Prostate gland (tissue), 2 donors: Measurements from ENCODE around the gene SLU7. TPM values are rescaled to one million over a fixed set of nuclear protein-coding genes. Genes with fewer than 3 reads are reported as not detected.

Experiments used
- DNase-seq: peaks from one replicate; pipeline ENCODE4 v3.0.0-alpha.2; 2019; ENCODE audit warnings: low spot score
- H3K27ac ChIP-seq, 2 donors: fragments of 200-600 bp; sonication (generic); 2 replicates each; pipeline ENCODE4 v1.5.1; 2017 to 2019
- H3K27me3 ChIP-seq: fragments of 200-600 bp; sonication (generic); replicated peaks from 2 replicates; pipeline ENCODE4 v1.5.1; 2019; ENCODE audit not compliant: insufficient read depth
- H3K36me3 ChIP-seq, 2 donors: fragments of 200-600 bp; sonication (generic); 1 replicate in 1 of 2; 2 replicates in 1 of 2; pipeline versions ENCODE4 v1.5.1 to v1.8.1; 2017 to 2019
- H3K4me1 ChIP-seq: fragments of 200-600 bp; sonication (generic); replicated peaks from 2 replicates; pipeline ENCODE4 v1.5.1; 2019
- H3K4me3 ChIP-seq, 2 donors: fragments of 200-600 bp; sonication (generic); 2 replicates each; pipeline ENCODE4 v1.5.1; 2017 to 2019
- H3K9me3 ChIP-seq: fragments of 200-600 bp; sonication (generic); 2 replicates; pipeline ENCODE4 v1.5.1; 2017
- POLR2A ChIP-seq: fragments of 450-650 bp; IDR thresholded peaks from one replicate; pipeline ENCODE4 v1.6.1; 2016; ENCODE audit warnings: antibody characterized with exemption, mild to moderate bottlenecking
- POLR2AphosphoS5 ChIP-seq: sonication (generic); formaldehyde crosslinking; IDR thresholded peaks from one replicate; pipeline ENCODE4 v1.6.1; 2017; ENCODE audit warnings: antibody characterized with exemption
- WGBS: methylation state at CpG from one replicate; pipeline ENCODE4 v1.1.5; 2018; 5-methylcytosine and 5-hydroxymethylcytosine counted together
- intact Hi-C: fragments of 100-400 bp; cut with DNase I; formaldehyde crosslinking; loops from one replicate; pipeline ENCODE4 v1.14.2; 2022
- total RNA-seq, 2 donors: library from RNA; depleted of rRNA; stranded (reverse); fragments of >200 nt; gene quantifications; one replicate each; pipeline ENCODE4 v1.1.0, GENCODE V29; 2016
- TF ChIP-seq, protein P1 (sequence below), 4 experiments: fragments of 200-600 bp in 2 of 4; fragments of 450-650 bp in 2 of 4; sonication (generic) in 2 of 4; IDR thresholded peaks; 1 replicate in 3 of 4; 2 replicates in 1 of 4; pipeline ENCODE4 v1.5.1; 2016 to 2019; ENCODE audit warnings: antibody characterized with exemption in 4 of 4, mild to moderate bottlenecking in 2 of 4, moderate library complexity in 2 of 4

SLU7 gene
- total RNA-seq, 2 donors from 2014 or later = 67.4 to 88.0 TPM

DNA sequence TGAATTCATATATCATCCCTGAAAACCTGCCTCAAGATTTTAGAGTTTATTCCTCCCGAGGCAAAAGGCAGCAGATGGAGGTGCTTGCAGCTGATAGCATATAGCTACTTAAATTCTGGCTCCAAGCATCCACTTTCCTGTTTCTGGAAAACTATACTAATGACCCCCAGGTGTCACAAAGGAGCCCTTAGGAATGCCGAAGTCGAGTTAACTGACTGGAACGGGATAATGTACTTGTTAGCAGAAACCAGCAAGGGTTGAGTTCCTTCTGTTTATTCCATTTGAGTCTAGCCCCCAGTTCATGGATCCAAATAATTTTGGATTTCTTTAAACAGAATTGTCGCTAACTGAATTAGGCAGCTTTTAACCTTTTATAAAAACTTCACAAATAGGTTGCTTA is 47.2 kb upstream of the SLU7 start:
- Histone ChIP-seq H3K27ac (no peak overlapping the region), H3K27me3 (no peaks in the 10 kb centered on the region), H3K36me3 (no peaks in the 10 kb centered on the region), H3K9me3 (no peaks in the 10 kb centered on the region), H3K4me3 (no peak overlapping the region), H3K4me1 (no peaks in the 10 kb centered on the region)
- WGBS = 83% methylated on average over 5 of the region's 5 CpGs
- no peak for DNase-seq
- TF ChIP-seq POLR2AphosphoS5 (no peak), POLR2A (no peak)
- TF ChIP-seq, protein P1, sequence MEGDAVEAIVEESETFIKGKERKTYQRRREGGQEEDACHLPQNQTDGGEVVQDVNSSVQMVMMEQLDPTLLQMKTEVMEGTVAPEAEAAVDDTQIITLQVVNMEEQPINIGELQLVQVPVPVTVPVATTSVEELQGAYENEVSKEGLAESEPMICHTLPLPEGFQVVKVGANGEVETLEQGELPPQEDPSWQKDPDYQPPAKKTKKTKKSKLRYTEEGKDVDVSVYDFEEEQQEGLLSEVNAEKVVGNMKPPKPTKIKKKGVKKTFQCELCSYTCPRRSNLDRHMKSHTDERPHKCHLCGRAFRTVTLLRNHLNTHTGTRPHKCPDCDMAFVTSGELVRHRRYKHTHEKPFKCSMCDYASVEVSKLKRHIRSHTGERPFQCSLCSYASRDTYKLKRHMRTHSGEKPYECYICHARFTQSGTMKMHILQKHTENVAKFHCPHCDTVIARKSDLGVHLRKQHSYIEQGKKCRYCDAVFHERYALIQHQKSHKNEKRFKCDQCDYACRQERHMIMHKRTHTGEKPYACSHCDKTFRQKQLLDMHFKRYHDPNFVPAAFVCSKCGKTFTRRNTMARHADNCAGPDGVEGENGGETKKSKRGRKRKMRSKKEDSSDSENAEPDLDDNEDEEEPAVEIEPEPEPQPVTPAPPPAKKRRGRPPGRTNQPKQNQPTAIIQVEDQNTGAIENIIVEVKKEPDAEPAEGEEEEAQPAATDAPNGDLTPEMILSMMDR (IDR thresholded peaks at IDR 0.05) = no peak
- intact Hi-C loops = no loop called here

DNA sequence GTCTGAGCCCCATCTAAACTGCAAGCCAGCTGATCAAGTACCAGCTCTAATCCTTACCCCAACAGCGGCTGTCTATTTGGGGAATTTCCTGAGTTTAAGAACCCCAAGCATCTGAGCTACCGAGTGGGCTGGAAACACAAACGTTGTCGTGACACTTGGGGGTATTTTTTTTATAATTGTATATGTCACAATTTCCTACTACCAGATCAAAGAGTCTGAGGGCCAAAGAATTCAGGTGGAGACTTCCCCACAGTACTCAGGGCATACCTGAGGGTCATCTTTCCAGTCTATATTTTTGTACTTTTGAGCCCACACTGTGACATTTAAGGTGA is 45.6 kb upstream of the SLU7 start:
- WGBS = 58% methylated on average over 4 of the region's 4 CpGs

DNA sequence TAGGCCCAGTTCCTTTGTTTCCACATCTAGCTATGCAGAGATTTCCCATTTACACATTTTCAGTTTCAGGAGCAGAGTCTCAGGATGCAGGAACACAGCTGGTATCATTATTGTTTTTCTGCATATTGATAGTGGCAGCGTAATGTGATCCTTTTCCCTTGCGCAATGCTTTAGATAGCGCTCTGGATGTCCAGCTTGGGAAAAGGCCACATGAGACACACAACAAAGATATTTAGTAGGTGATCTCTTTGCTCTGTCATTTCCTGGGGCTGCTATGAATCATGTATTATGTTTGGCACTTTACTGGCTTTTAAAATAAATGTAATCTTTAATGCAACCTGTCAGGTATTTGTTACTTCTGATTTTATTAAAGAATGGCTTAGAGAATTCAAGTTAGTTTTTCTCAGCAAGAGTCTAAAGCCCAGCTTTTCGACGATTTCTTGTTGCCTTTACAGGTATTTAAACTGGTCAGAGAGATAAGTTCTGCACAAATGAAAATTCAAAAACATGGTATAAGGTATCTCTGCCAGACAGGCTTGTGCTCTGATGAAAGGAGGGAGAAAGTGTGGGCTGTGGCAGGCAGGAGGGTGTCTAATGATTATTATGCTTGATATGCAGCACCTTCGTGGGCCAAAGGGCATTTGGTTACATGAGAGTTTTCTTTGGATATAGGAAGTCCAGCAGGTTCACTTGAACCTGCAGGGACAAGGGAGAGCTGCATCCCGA is 45.0 kb upstream of the SLU7 start:
- H3K36me3 ChIP-seq = no peaks in the 10 kb centered on the region
- H3K27ac ChIP-seq = no peak overlapping the region
- TF ChIP-seq, protein P1 (IDR thresholded peaks at IDR 0.05) = no peak
- TF ChIP-seq POLR2A (no peak), POLR2AphosphoS5 (no peak)
- whole genome bisulfite sequencing = 54% methylated on average over 7 of the region's 7 CpGs
- no peaks in the 10 kb centered on the region for H3K9me3 ChIP-seq
- H3K4me3 ChIP-seq = no peak overlapping the region
- H3K27me3 ChIP-seq = no peaks in the 10 kb centered on the region
- intact Hi-C loops = no loop called here
- H3K4me1 ChIP-seq = no peaks in the 10 kb centered on the region
- DNase-seq = no peak

More for the DNA sequence above, 45.6 kb upstream of the SLU7 start:
- Histone ChIP-seq H3K27me3 (no peaks in the 10 kb centered on the region), H3K4me1 (no peaks in the 10 kb centered on the region), H3K4me3 (no peak overlapping the region), H3K36me3 (no peaks in the 10 kb centered on the region), H3K27ac (no peak overlapping the region), H3K9me3 (no peaks in the 10 kb centered on the region)
- TF ChIP-seq POLR2A (no peak), POLR2AphosphoS5 (no peak)
- TF ChIP-seq, protein P1 (IDR thresholded peaks at IDR 0.05) = no peak
- no peak for DNase-seq
- intact Hi-C loops = no loop called here

DNA sequence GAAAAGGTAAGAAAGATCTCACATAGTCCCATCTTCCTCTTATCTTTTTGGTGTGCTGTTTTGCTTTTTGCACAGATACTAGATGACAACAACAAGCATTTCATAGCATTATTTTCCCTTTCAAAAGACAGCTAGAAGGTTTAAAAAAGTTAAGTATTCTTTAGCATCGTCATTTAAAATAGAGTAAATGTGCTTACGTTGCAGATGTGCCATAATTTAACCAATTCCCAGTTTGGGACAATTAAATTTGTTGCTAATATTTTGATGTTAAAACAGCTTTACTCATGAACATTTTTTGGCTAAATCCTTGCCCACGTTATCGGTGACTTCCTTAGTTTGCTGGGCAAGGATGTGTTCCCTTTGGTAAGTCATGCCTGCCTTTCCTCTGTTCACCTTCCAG is 44.3 kb upstream of the SLU7 start:
- no peak for DNase-seq
- no peaks in the 10 kb centered on the region for H3K9me3 ChIP-seq
- no peaks in the 10 kb centered on the region for H3K4me1 ChIP-seq
- H3K36me3 ChIP-seq = no peaks in the 10 kb centered on the region
- WGBS = 90% methylated on average over 4 of the region's 4 CpGs
- H3K27ac ChIP-seq = no peak overlapping the region
- H3K27me3 ChIP-seq = no peaks in the 10 kb centered on the region
- no peak overlapping the region for H3K4me3 ChIP-seq
- TF ChIP-seq, protein P1 (IDR thresholded peaks at IDR 0.05) = no peak
- TF ChIP-seq POLR2A (no peak), POLR2AphosphoS5 (no peak)
- intact Hi-C loops = no loop called here

DNA sequence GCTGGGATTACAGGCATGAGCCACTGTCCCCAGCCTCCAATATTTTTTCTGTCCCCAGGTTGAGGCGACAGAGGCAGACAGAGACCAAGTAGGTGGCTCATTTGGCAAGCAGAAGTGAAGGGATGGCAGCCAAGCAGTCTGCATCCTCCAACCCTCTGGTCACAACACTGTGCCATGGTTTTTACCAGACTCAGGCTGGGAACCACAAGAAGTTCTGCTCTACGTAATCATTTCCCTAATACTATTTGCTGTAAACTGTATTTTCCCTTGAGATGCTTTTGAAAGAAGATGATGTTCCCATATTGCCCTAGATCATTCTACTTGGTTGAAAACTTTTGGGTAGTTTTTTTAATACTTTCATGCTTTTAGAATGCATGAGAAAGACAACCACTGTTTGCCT is 43.3 kb upstream of the SLU7 start:
- 82% methylated on average over 2 of the region's 2 CpGs for WGBS
- Histone ChIP-seq H3K36me3 (no peaks in the 10 kb centered on the region), H3K27ac (no peak overlapping the region), H3K27me3 (no peaks in the 10 kb centered on the region), H3K4me3 (no peak overlapping the region), H3K9me3 (no peaks in the 10 kb centered on the region), H3K4me1 (no peaks in the 10 kb centered on the region)
- DNase-seq = no peak
- intact Hi-C loops = no loop called here
- no peak for TF ChIP-seq POLR2A
- TF ChIP-seq, protein P1 (IDR thresholded peaks at IDR 0.05) = no peak
- no peak for TF ChIP-seq POLR2AphosphoS5
